ENCODE data around the gene CISD3. TPM values are rescaled to one million over a fixed set of nuclear protein-coding genes. Genes with fewer than 3 reads are reported as not detected.
"Not testable (repeated sequence)": the region's sequence is repeated elsewhere in the genome, so short reads cannot be mapped to it uniquely, and the experiment has no call there.

The CISD3 gene
- total and polyA plus RNA-seq, 9 donors = 6.4 to 21.2 (median 14.7) TPM

GRCh38 chr17:38726145-38726544 is 4.0 kb upstream of the CISD3 start:
- H3K36me3 ChIP-seq (ENCODE audit: control insufficient read depth, insufficient read depth, low read length) = peaks cover 39% of the 10 kb centered on the region
- not testable (repeated sequence) for H3K27me3 ChIP-seq (ENCODE audit: control insufficient read depth, insufficient read depth, low read length); H3K27ac ChIP-seq (ENCODE audit: low read length); H3K4me3 ChIP-seq (ENCODE audit: low read length); DNase-seq; H3K9me3 ChIP-seq (replicated peaks; ENCODE audit: control insufficient read depth, low read depth, low read length)
- WGBS (ENCODE audit: insufficient coverage) = no CpG with 5 or more reads among the region's 8 CpGs
- H3K4me1 ChIP-seq (ENCODE audit: control insufficient read depth, insufficient read depth, low read length) = peaks cover 46% of the 10 kb centered on the region

GRCh38 chr17:38727736-38728135 is 2.4 kb upstream of the CISD3 start:
- Histone ChIP-seq H3K27ac (ENCODE audit: low read length) (no peak overlapping the region), H3K27me3 (ENCODE audit: control insufficient read depth, insufficient read depth, low read length) (no peaks in the 10 kb centered on the region), H3K9me3 (replicated peaks; ENCODE audit: control insufficient read depth, low read depth, low read length) (no peaks in the 10 kb centered on the region), H3K4me3 (ENCODE audit: low read length) (no peak overlapping the region), H3K4me1 (ENCODE audit: control insufficient read depth, insufficient read depth, low read length) (peaks cover 44% of the 10 kb centered on the region), H3K36me3 (ENCODE audit: control insufficient read depth, insufficient read depth, low read length) (peaks cover 32% of the 10 kb centered on the region)
- WGBS (ENCODE audit: insufficient coverage) = no CpG with 5 or more reads among the region's 5 CpGs
- DNase-seq = no peak

- no peak for DNase-seq
- H3K36me3 ChIP-seq (ENCODE audit: control insufficient read depth, insufficient read depth, low read length) = peaks cover 34% of the 10 kb centered on the region
- H3K4me3 ChIP-seq (ENCODE audit: low read length) = no peak overlapping the region
- H3K27ac ChIP-seq (ENCODE audit: low read length) = no peak overlapping the region
- H3K4me1 ChIP-seq (ENCODE audit: control insufficient read depth, insufficient read depth, low read length) = peaks cover 44% of the 10 kb centered on the region
- no peaks in the 10 kb centered on the region for H3K27me3 ChIP-seq (ENCODE audit: control insufficient read depth, insufficient read depth, low read length)
- WGBS (ENCODE audit: insufficient coverage) = 82% methylated on average over 3 of the region's 8 CpGs
- H3K9me3 ChIP-seq (replicated peaks; ENCODE audit: control insufficient read depth, low read depth, low read length) = no peaks in the 10 kb centered on the region
These were observed 1.8 kb upstream of the CISD3 start for GRCh38 chr17:38728290-38728831.

- WGBS (ENCODE audit: insufficient coverage) = 11% methylated on average over 6 of the region's 14 CpGs
- Histone ChIP-seq H3K27ac (ENCODE audit: low read length) (peak overlapping the region; percentile 69), H3K4me3 (ENCODE audit: low read length) (peak overlapping the region; percentile 60), H3K27me3 (ENCODE audit: control insufficient read depth, insufficient read depth, low read length) (no peaks in the 10 kb centered on the region), H3K9me3 (replicated peaks; ENCODE audit: control insufficient read depth, low read depth, low read length) (no peaks in the 10 kb centered on the region), H3K36me3 (ENCODE audit: control insufficient read depth, insufficient read depth, low read length) (peaks cover 43% of the 10 kb centered on the region), H3K4me1 (ENCODE audit: control insufficient read depth, insufficient read depth, low read length) (peaks cover 38% of the 10 kb centered on the region)
- DNase-seq = no peak
These were observed 714 bp upstream of the CISD3 start for GRCh38 chr17:38729368-38729885.

- H3K4me3 ChIP-seq (ENCODE audit: low read length) = peak overlapping the region; percentile 56
- DNase-seq = peak; percentile 60
- WGBS (ENCODE audit: insufficient coverage) = 19% methylated on average over 17 of the region's 27 CpGs
- H3K9me3 ChIP-seq (replicated peaks; ENCODE audit: control insufficient read depth, low read depth, low read length) = no peaks in the 10 kb centered on the region
- peaks cover 36% of the 10 kb centered on the region for H3K4me1 ChIP-seq (ENCODE audit: control insufficient read depth, insufficient read depth, low read length)
- H3K36me3 ChIP-seq (ENCODE audit: control insufficient read depth, insufficient read depth, low read length) = peaks cover 48% of the 10 kb centered on the region
- H3K27ac ChIP-seq (ENCODE audit: low read length) = peak overlapping the region; percentile 87
- H3K27me3 ChIP-seq (ENCODE audit: control insufficient read depth, insufficient read depth, low read length) = no peaks in the 10 kb centered on the region
These were observed 612 bp downstream of the CISD3 start for GRCh38 chr17:38730526-38731379.

GRCh38 chr17:38731526-38732294 is 1.6 kb downstream of the CISD3 start:
- Histone ChIP-seq H3K4me3 (ENCODE audit: low read length) (no peak overlapping the region), H3K27ac (ENCODE audit: low read length) (peak overlapping the region; percentile 87), H3K27me3 (ENCODE audit: control insufficient read depth, insufficient read depth, low read length) (no peaks in the 10 kb centered on the region), H3K9me3 (replicated peaks; ENCODE audit: control insufficient read depth, low read depth, low read length) (no peaks in the 10 kb centered on the region), H3K4me1 (ENCODE audit: control insufficient read depth, insufficient read depth, low read length) (peaks cover 46% of the 10 kb centered on the region), H3K36me3 (ENCODE audit: control insufficient read depth, insufficient read depth, low read length) (peaks cover 52% of the 10 kb centered on the region)
- 78% methylated on average over 8 of the region's 8 CpGs for WGBS (ENCODE audit: insufficient coverage)
- peak; percentile 55 for DNase-seq

- H3K36me3 ChIP-seq (ENCODE audit: control insufficient read depth, insufficient read depth, low read length) = peaks cover 50% of the 10 kb centered on the region
- no peaks in the 10 kb centered on the region for H3K27me3 ChIP-seq (ENCODE audit: control insufficient read depth, insufficient read depth, low read length)
- DNase-seq = no peak
- H3K4me1 ChIP-seq (ENCODE audit: control insufficient read depth, insufficient read depth, low read length) = peaks cover 49% of the 10 kb centered on the region
- no peaks in the 10 kb centered on the region for H3K9me3 ChIP-seq (replicated peaks; ENCODE audit: control insufficient read depth, low read depth, low read length)
- 76% methylated on average over 5 of the region's 7 CpGs for WGBS (ENCODE audit: insufficient coverage)
- no peak overlapping the region for H3K4me3 ChIP-seq (ENCODE audit: low read length)
- H3K27ac ChIP-seq (ENCODE audit: low read length) = no peak overlapping the region
These were observed 2.5 kb downstream of the CISD3 start for GRCh38 chr17:38732376-38733281.

GRCh38 chr17:38733282-38733981 is 3.3 kb downstream of the CISD3 start:
- peaks cover 48% of the 10 kb centered on the region for H3K4me1 ChIP-seq (ENCODE audit: control insufficient read depth, insufficient read depth, low read length)
- peaks cover 54% of the 10 kb centered on the region for H3K36me3 ChIP-seq (ENCODE audit: control insufficient read depth, insufficient read depth, low read length)
- DNase-seq = no peak
- H3K9me3 ChIP-seq (replicated peaks; ENCODE audit: control insufficient read depth, low read depth, low read length) = no peaks in the 10 kb centered on the region
- H3K27ac ChIP-seq (ENCODE audit: low read length) = no peak overlapping the region
- H3K4me3 ChIP-seq (ENCODE audit: low read length) = no peak overlapping the region
- no peaks in the 10 kb centered on the region for H3K27me3 ChIP-seq (ENCODE audit: control insufficient read depth, insufficient read depth, low read length)
- WGBS (ENCODE audit: insufficient coverage) = 67% methylated on average over 9 of the region's 9 CpGs

Measured in muscle of leg (tissue), 11 donors.